Stomach (tissue), 4 donors: Measurements from ENCODE around the gene TGFB1.

ENCODE experiments used
- POLR2A ChIP-seq, 4 donors: fragments of 450-650 bp; IDR thresholded peaks; one replicate each; pipeline ENCODE4 v1.6.1; 2016; ENCODE audit warnings: antibody characterized with exemption in 4 of 4, control low read depth in 2 of 4, mild to moderate bottlenecking in 1 of 4, moderate library complexity in 1 of 4
- TF ChIP-seq, protein P1 (sequence below), 7 experiments: fragments of 450-650 bp in 4 of 7; fragments of 200-600 bp in 3 of 7; sonication (generic) in 3 of 7; IDR thresholded peaks; one replicate each; pipeline ENCODE4 v1.5.1; 2016 to 2019; ENCODE audit warnings: antibody characterized with exemption in 7 of 7, control low read depth in 2 of 7, mild to moderate bottlenecking in 1 of 7

DNA sequence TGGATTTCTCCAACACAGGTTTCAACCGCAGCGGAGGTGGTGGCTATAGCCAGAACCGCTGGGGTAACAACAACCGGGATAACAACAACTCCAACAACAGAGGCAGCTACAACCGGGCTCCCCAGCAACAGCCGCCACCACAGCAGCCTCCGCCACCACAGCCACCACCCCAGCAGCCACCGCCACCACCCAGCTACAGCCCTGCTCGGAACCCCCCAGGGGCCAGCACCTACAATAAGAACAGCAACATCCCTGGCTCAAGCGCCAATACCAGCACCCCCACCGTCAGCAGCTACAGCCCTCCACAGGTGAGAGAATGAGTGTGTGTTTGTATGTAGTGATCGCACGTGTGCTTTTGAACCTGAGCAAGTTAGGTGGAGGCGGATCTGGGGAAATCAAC lies 49.8 kb downstream of the TGFB1 start:
- TF ChIP-seq, protein P1, sequence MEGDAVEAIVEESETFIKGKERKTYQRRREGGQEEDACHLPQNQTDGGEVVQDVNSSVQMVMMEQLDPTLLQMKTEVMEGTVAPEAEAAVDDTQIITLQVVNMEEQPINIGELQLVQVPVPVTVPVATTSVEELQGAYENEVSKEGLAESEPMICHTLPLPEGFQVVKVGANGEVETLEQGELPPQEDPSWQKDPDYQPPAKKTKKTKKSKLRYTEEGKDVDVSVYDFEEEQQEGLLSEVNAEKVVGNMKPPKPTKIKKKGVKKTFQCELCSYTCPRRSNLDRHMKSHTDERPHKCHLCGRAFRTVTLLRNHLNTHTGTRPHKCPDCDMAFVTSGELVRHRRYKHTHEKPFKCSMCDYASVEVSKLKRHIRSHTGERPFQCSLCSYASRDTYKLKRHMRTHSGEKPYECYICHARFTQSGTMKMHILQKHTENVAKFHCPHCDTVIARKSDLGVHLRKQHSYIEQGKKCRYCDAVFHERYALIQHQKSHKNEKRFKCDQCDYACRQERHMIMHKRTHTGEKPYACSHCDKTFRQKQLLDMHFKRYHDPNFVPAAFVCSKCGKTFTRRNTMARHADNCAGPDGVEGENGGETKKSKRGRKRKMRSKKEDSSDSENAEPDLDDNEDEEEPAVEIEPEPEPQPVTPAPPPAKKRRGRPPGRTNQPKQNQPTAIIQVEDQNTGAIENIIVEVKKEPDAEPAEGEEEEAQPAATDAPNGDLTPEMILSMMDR (IDR thresholded peaks at IDR 0.05): no peak
- TF ChIP-seq POLR2A (IDR thresholded peaks at IDR 0.05): no peak
